SH-SY5Y (cell line): Measurements from ENCODE around the gene TUBB.

Experiments used
- GATA2 ChIP-seq: IDR thresholded peaks from 2 replicates; pipeline ENCODE4 v1.6.1; 2011; ENCODE audit warnings: mild to moderate bottlenecking, low read depth, low read length
- GATA3 ChIP-seq: IDR thresholded peaks from 2 replicates; pipeline ENCODE4 v1.6.1; 2011; ENCODE audit warnings: low read depth, mild to moderate bottlenecking, low read length, moderate library complexity

The TUBB gene

GRCh38 chr6:30752157-30752927, 32.2 kb downstream of the TUBB start:
- TF ChIP-seq GATA3 (no peak), GATA2 (no peak)

- no peak for TF ChIP-seq GATA3
- TF ChIP-seq GATA2 = no peak
Observed at GRCh38 chr6:30754631-30755030, 34.5 kb downstream of the TUBB start.

DNA sequence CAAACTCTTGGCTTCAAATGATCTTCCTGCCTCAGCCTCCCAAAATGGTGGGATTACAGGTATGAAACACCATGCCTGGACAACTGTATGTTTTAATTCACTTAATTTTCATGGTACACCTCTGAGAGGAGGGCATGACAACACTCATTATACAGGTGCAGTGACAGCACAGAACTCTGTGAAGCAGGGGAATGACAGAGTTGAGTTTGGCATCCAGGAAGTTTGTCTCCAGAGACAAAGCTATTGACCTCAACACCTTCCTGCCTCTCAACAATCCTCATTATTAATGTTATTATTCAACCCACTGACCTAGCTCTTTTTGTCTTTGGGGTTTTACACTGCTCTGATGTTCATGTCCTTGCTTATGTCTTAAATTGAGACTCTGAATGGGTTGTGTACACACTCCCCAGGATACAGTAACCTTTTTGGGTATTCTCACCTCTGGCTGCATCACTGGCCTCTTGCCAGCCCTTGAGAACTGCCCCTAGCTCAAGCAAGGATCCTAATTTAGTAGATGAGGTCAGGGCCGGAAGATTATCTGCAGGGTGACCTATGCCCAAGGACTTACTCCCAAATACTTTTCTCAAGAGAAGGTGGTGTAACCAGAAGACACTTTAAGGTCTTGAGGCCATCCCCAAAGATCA, 37.2 kb downstream of the TUBB start:
- TF ChIP-seq GATA3 = no peak
- no peak for TF ChIP-seq GATA2

DNA sequence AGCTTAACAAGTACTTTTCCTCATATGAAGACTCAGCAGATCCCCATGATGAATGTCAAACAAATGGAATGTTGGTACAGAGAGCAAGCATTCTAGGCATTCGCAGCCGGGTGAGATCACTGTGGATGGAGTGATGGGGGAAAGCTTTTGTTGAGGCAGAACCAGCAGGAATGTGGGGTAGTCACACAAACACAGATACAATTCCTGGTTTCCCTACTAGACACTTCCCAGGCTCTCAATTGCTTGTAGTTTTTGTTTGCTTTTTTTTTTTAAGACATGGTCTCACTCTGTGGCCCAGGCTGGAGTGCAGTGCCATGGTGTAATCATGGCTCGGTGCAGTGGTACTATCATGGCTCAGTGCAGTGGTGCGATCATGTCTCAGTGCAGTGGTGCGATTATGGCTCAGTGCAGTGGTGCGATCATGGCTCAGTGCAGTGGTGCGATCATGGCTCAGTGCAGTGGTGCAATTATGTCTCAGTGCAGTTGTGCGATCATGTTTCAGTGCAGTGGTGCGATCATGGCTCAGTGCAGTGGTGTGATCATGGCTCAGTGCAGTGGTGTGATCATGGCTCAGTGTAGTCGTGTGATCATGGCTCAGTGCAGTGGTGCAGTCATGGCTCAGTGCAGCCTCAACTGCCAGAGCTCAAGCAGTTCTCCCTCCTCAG, 39.6 kb downstream of the TUBB start:
- no peak for TF ChIP-seq GATA2

- TF ChIP-seq GATA3 = no peak
- TF ChIP-seq GATA2 = no peak
Observed at GRCh38 chr6:30760549-30760948, 40.4 kb downstream of the TUBB start.

DNA sequence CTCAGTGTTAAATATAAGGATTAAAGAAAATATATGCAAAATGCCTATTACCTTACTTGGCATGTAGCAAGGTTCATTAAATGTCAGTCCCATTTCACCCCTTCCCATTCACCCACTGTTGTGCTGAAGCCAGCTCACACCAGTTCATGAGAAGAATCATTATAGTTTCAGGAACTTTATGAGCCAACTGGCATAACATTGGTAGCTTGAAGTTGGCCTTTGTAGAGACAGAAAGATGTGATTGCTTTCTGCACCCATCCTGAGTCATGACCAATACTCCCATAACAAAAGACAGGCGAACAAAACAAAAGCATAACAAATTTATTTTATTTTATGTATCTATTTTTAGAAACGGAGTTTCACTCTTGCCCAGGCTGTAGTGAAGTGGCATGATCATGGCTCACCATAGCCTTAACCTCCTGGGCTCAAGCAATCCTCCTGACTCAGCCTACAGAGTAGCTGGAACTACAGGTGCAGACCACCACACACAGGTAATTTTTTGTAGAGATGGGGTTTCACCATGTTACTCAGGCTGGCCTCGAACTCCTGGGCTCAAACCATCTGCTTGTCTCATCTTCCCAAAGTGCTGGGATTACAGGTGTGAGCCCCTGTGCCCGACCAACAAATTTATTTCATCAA, 41.8 kb downstream of the TUBB start:
- TF ChIP-seq GATA3 (no peak), GATA2 (no peak)

- TF ChIP-seq GATA2 (no peak), GATA3 (no peak)
Observed at GRCh38 chr6:30763155-30763617, 43.0 kb downstream of the TUBB start.

GRCh38 chr6:30763618-30764489, 43.7 kb downstream of the TUBB start:
- no peak for TF ChIP-seq GATA3
- TF ChIP-seq GATA2 = no peak

- TF ChIP-seq GATA2 = no peak
- no peak for TF ChIP-seq GATA3
Observed at GRCh38 chr6:30766461-30767157, 46.5 kb downstream of the TUBB start.

DNA sequence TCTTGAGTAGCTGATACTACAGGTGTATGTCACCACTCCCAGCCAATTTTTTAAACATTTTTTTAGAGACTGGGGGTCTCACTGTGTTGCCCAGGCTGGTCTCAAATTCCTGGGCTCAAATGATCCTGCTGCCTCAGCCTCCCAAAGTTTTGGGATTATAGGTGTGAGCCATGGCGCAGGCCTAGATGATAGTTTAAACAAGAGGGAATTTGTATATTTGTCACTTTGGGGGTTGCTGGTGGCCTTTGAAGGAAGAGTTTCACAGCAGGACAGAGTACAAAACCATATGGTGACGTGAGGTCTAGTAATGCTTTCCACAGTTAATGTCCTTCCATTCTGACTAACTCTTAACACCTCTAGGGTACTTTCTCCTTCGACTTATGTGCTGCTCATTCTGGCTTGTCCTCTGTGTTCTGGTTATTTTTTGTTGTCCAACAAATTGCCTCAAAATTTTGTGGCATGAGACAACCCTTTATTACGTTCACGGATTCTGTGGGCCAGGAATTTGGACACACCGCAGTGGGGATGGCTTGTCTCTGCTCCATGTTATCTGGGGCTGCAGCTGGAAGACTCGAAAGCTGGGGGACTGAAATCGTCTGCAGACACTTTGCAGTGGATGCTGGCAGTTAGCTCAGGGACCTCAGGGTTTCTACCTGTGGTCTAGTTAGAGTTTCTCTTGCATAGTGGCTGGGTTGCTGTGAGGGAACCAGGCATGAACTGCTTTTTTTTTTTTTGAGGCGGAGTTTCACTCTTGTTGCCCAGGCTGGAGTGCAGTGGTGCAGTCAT, 47.2 kb downstream of the TUBB start:
- TF ChIP-seq GATA3 (no peak), GATA2 (no peak)

GRCh38 chr6:30767944-30768301, 47.8 kb downstream of the TUBB start:
- no peak for TF ChIP-seq GATA3
- no peak for TF ChIP-seq GATA2

DNA sequence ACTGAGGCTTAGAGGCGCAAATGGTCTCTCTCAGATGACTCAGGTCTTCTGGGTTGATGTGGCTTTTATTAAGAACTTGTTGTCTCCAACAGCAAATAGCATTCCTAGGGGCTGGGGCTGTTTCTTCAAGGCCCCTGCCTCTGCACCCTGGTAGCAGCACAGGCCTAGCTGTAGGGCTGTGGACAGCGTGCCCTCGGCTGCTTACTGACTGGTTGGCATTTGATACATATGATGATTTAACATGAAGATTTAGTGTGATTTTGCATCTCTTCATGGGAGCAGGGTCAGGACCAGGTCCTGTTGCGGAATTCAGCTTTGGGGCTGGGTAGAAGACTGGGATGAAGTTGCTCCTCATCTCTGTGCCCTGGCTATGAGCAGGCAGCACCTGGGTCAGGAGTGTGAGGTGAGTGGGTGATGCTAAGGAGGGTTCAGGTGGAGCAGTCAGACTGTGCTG, 48.5 kb downstream of the TUBB start:
- TF ChIP-seq GATA2 = no peak
- no peak for TF ChIP-seq GATA3

- TF ChIP-seq GATA3 (no peak), GATA2 (no peak)
Observed at GRCh38 chr6:30769088-30769852, 49.1 kb downstream of the TUBB start.
